NB4 (cell line): ENCODE measurements around the gene SERPINA3.
A peak's percentile ranks its signal among the peaks of the same experiment; 100 is the strongest.

ENCODE experiments used
- DNase-seq: peaks from one replicate; pipeline ENCODE4 v3.0.0; 2010; ENCODE audit warnings: low read depth
- H3K4me3 ChIP-seq: one replicate; pipeline ENCODE4 v1.5.1; 2011; ENCODE audit warnings: mild to moderate bottlenecking, low read depth, low read length, moderate library complexity
- MAX ChIP-seq: IDR thresholded peaks from 2 replicates; pipeline ENCODE4 v1.6.1; 2011; ENCODE audit warnings: low read depth, low read length
- MYC ChIP-seq: IDR thresholded peaks from 2 replicates; pipeline ENCODE4 v1.6.1; 2011; ENCODE audit warnings: low read depth, low read length
- POLR2A ChIP-seq: IDR thresholded peaks from 2 replicates; pipeline ENCODE4 v1.6.1; 2011; ENCODE audit warnings: mild to moderate bottlenecking; ENCODE audit not compliant: insufficient read length; ENCODE audit errors: extremely low read depth
- TF ChIP-seq, protein P1 (sequence below): IDR thresholded peaks from one replicate; pipeline ENCODE4 v1.5.1; 2012; ENCODE audit warnings: low read depth, low read length

The SERPINA3 gene

GRCh38 chr14:94595912-94596311 is 16.3 kb upstream of the SERPINA3 start:
- no peak overlapping the region for H3K4me3 ChIP-seq
- no peak for DNase-seq
- TF ChIP-seq MAX (no peak), MYC (no peak), POLR2A (no peak)

GRCh38 chr14:94596361-94596760 is 15.8 kb upstream of the SERPINA3 start:
- no peak for DNase-seq
- TF ChIP-seq MAX (no peak), MYC (no peak), POLR2A (no peak)
- TF ChIP-seq, protein P1, sequence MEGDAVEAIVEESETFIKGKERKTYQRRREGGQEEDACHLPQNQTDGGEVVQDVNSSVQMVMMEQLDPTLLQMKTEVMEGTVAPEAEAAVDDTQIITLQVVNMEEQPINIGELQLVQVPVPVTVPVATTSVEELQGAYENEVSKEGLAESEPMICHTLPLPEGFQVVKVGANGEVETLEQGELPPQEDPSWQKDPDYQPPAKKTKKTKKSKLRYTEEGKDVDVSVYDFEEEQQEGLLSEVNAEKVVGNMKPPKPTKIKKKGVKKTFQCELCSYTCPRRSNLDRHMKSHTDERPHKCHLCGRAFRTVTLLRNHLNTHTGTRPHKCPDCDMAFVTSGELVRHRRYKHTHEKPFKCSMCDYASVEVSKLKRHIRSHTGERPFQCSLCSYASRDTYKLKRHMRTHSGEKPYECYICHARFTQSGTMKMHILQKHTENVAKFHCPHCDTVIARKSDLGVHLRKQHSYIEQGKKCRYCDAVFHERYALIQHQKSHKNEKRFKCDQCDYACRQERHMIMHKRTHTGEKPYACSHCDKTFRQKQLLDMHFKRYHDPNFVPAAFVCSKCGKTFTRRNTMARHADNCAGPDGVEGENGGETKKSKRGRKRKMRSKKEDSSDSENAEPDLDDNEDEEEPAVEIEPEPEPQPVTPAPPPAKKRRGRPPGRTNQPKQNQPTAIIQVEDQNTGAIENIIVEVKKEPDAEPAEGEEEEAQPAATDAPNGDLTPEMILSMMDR, result no peak
- no peak overlapping the region for H3K4me3 ChIP-seq

DNA sequence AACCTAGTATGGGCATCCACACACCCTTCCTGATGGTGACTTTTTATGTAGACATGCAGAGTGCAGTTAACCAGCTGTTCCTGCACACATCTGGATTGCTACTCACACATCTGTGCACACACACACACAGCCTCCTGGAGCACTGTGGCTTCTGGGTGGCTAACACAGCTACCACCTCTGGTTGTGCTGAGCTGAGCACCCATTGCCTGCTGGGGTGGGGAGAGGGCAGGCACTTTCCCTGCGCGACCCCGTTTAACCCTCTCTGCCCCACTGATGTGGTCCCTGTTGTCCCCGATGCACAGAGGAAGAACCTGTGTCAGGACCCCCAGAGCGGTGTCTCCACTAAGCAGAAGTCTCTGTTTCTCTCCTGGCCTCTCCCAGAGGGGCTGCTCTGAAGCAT is 14.4 kb upstream of the SERPINA3 start:
- no peak for DNase-seq
- TF ChIP-seq MYC, result no peak
- no peak for TF ChIP-seq MAX
- TF ChIP-seq, protein P1, result no peak
- no peak for TF ChIP-seq POLR2A
- no peak overlapping the region for H3K4me3 ChIP-seq

GRCh38 chr14:94598506-94598815 is 13.7 kb upstream of the SERPINA3 start:
- TF ChIP-seq, protein P1, result no peak
- TF ChIP-seq MAX, result no peak
- H3K4me3 ChIP-seq, result no peak overlapping the region
- no peak for DNase-seq

GRCh38 chr14:94598816-94599655 is 13.2 kb upstream of the SERPINA3 start:
- H3K4me3 ChIP-seq, result no peak overlapping the region
- TF ChIP-seq POLR2A, result no peak
- TF ChIP-seq, protein P1, result no peak
- TF ChIP-seq MYC, result no peak
- TF ChIP-seq MAX, result no peak
- peak; percentile 9 for DNase-seq

DNA sequence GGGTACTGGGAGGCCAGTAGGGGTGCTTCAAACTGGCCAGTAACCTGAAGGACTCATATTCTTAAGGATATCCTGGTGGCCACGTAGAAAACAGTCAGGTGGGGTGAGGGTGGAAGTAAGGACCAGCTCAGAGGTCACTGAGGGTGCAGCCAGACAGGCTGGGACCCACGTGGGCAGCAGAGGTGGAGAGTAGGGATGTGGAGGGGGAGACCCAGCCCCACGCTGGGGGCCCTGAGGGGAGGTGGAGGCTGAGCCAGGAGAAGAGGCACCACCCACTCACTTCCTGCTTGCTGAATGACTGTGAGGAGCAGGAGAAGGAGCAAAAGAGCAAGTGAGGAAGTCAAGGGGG is 12.6 kb upstream of the SERPINA3 start:
- DNase-seq, result no peak
- TF ChIP-seq, protein P1, result no peak
- TF ChIP-seq POLR2A (no peak), MYC (no peak)
- H3K4me3 ChIP-seq, result no peak overlapping the region
